ENCODE data around the gene CXCR6.

CXCR6 gene

DNA sequence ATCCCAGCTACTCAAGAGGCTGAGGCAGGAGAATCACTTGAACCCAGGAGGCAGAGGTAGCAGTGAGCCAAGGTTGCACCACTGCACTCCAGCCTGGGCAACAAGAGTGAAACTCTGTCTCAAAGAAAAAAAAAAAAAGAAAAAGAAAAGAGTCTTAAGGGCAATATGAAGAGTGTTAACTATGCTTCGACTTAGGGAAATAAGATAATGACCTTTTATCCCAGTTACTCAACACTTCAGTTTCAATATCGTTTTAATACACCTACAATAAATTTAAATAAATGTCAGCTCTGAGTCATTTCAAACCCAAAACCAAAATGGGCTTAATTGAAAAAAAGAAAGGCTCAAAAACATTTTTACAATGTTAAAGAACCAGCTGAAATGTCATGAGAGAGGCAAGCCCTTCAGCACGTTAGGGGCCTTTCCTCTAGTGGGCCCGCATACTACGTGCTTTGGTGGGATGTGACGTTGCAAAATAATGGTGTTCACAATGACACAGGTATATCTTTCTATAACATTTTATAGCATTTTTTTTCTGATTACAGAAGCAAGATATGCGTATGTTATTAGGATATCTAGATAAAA is 37.1 kb downstream of the CXCR6 start:
- H3K4me3 ChIP-seq (ENCODE audit: low read depth, low read length) = no peak overlapping the region
- TF ChIP-seq, protein P1, sequence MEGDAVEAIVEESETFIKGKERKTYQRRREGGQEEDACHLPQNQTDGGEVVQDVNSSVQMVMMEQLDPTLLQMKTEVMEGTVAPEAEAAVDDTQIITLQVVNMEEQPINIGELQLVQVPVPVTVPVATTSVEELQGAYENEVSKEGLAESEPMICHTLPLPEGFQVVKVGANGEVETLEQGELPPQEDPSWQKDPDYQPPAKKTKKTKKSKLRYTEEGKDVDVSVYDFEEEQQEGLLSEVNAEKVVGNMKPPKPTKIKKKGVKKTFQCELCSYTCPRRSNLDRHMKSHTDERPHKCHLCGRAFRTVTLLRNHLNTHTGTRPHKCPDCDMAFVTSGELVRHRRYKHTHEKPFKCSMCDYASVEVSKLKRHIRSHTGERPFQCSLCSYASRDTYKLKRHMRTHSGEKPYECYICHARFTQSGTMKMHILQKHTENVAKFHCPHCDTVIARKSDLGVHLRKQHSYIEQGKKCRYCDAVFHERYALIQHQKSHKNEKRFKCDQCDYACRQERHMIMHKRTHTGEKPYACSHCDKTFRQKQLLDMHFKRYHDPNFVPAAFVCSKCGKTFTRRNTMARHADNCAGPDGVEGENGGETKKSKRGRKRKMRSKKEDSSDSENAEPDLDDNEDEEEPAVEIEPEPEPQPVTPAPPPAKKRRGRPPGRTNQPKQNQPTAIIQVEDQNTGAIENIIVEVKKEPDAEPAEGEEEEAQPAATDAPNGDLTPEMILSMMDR (IDR thresholded peaks at IDR 0.05; ENCODE audit: borderline replicate concordance, insufficient read depth, low read depth, low read length) = no peak

DNA sequence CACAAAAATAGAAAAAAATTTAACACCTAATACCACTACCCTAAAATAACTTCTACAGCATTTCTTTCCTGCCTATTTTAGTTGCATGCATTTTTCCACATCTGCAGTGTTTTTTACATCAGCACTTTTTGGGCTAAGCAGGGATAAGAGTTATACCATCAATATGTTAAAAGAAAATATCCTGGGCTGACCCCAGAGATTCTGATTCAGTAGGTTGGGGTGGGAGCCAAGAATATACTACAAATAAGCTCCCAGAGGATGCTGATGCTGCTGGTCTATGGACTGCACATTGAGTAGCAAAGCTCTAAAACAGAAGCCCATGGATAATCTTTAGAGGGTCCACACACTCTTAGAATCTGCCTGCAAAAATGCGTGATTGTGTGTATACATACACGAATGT is 37.6 kb downstream of the CXCR6 start:
- H3K4me3 ChIP-seq (ENCODE audit: low read depth, low read length) = no peak overlapping the region
- TF ChIP-seq, protein P1 (IDR thresholded peaks at IDR 0.05; ENCODE audit: borderline replicate concordance, insufficient read depth, low read depth, low read length) = no peak

DNA sequence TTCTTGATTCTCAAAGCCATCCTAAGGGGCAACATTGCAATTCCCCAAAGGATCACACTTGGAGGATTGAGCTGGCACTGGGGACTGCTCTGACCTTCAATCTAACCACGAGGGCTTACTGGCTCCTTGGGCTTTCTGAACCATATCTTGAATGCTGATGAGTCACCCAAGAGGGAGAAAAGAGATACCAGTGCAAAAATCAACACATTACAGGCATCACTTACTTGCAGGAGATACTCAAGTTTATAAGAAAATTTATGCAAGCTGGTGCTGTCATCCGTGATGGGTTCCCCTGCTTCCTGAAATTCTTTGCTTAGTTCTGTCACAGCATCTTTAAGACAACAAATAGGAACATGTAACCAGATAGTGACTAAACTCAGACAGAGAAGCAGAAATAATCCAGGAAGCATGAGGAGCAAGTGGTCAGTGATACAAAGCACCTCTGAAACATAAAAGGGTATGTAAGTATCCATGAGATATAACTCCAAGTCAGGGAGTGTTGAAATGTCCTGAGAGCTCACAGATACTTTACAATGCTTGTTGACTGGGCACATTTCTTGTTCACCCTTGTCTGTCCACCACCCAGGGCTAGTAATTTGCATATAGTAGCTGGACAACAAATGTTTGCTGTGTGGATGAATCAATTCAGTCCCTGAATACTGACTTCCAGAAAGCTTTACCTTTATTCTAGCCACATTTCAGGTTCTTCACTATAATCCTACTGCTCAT is 38.2 kb downstream of the CXCR6 start:
- TF ChIP-seq, protein P1 (IDR thresholded peaks at IDR 0.05; ENCODE audit: borderline replicate concordance, insufficient read depth, low read depth, low read length) = no peak
- no peak overlapping the region for H3K4me3 ChIP-seq (ENCODE audit: low read depth, low read length)

DNA sequence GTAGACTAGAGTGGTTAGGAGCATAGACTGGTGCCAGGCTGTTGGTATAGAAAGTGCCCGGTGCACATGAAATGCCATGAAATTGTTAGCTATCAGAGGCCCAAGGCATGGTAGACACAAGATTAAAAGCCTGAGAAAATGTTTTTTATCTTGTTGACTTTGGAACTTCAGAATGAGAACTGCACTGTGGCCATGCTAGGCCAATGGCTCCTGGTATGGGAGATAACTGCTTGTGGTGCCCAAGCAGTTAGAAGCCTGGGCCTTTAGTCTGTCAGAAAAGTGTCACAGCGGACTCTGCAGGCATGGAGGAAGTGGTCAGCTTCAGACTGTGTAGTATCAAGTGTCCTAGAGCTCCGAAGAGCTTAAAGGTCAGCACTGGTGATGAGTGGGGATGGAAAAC is 40.5 kb downstream of the CXCR6 start:
- TF ChIP-seq, protein P1 (IDR thresholded peaks at IDR 0.05; ENCODE audit: borderline replicate concordance, insufficient read depth, low read depth, low read length) = no peak
- no peak overlapping the region for H3K4me3 ChIP-seq (ENCODE audit: low read depth, low read length)

DNA sequence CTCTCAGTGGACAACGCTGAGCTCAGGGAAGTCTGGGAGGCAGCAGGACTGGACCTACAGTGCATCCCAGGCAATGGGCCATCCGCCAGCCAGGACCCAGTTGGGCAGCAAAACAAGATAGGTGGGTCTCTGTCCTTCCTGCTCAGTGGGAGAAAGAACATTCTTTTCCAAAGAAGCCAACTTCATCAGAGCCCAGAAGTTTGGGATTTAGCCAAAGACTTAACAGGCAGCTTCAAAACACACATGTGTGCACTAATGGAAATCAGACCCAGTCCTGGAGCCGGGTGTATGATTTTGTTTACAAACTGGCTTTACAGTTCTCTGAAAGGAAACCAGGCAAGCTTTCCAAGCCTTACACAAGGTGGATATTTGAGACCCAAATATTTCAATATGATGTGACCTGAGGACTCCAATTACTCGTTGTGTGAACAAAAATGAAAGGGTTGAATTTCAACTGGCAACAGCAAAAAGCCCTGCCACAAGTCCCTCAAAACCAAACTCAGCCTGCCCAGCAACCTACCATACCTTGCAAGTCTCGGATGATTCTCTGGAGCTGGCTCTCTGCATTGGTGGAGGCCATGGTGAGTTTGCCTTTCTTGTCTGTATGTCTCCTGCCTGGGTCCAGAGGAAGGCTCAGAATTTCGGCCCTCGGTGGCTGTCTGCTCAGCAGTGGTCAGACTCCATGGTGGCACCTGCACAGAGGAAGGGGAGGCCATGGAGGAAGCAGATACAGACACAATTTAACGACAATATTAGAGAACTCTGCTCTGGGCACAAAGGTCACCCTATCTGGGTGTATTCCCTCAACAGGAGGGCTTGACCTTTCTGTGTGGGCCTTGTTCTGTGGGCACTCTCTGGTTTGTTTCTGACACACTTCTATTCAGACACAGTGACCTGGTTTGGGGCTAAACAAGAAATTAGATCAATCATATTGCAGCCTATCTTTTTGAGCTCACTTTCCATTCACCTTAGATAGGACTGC is 41.4 kb downstream of the CXCR6 start:
- H3K4me3 ChIP-seq (ENCODE audit: low read depth, low read length) = no peak overlapping the region
- TF ChIP-seq, protein P1 (IDR thresholded peaks at IDR 0.05; ENCODE audit: borderline replicate concordance, insufficient read depth, low read depth, low read length) = no peak

DNA sequence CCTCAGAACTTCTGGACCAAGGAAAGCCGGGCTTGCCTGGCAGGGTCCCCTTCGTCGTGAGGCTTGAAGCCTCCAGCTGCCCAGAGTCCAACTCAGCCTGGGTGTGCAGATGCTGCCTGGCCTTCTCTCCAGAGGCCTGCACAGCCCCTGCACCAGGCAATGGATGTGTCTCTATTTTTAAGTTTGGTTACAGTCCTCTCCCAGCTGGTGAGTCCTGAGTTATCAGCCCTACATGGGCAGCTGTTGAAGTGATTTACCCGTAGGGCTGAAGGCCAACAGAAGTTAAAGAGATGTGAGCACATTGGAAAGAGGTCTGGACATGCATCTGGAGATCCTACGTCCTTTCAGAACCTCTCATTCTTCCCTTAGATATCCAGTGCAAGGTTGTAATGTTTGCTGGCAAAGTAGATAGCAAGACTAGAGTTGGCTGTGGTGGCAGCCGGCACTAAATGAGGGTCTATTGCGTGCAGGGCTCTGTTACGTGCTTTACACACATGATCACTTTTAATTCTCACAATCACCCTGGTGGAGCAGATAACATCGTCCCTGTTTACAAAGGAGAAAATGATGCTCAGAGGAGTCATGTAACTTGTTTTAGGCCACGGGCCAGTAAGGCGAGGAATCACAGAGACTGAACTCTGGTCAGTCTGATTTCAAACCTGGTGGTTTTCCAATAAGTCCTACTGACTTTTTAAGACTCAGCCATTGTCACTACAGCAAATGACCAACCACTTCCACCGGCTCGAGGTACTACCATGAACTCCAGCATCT is 42.5 kb downstream of the CXCR6 start:
- TF ChIP-seq, protein P1 (IDR thresholded peaks at IDR 0.05; ENCODE audit: borderline replicate concordance, insufficient read depth, low read depth, low read length) = no peak
- no peak overlapping the region for H3K4me3 ChIP-seq (ENCODE audit: low read depth, low read length)

All from GM12875 (cell line).